Kidney (tissue), 14 donors: ENCODE data around the gene NFX1. TPM values are rescaled to one million over a fixed set of nuclear protein-coding genes. Genes with fewer than 3 reads are reported as not detected.

ENCODE experiments used
- DNase-seq, 5 donors: peaks; one replicate each; pipeline ENCODE4 v3.0.0-alpha.2; 2013 to 2020
- FAIRE-seq: peaks from 2 replicates; lab custom pipeline; 2012; peaks lifted over from hg19 to GRCh38; lab: Jason Lieb, UNC
- H3K27ac ChIP-seq, 2 donors: one replicate each; pipeline ENCODE4 v1.7.0; 2013; ENCODE audit warnings: low read depth in 2 of 2, low read length in 2 of 2, inconsistent platforms in 1 of 2
- H3K27me3 ChIP-seq: one replicate; pipeline ENCODE4 v1.7.1; 2013; ENCODE audit warnings: low read length, inconsistent platforms; ENCODE audit not compliant: control insufficient read depth, insufficient read depth
- H3K36me3 ChIP-seq, 3 donors: one replicate each; pipeline versions ENCODE4 v1.7.0 to v1.7.1; 2013; ENCODE audit warnings: low read length in 3 of 3, control low read depth in 1 of 3, inconsistent platforms in 1 of 3; ENCODE audit not compliant: insufficient read depth in 3 of 3, control insufficient read depth in 2 of 3
- H3K4me1 ChIP-seq, 3 donors: one replicate each; pipeline versions ENCODE4 v1.7.0 to v1.7.1; 2013; ENCODE audit warnings: low read length in 3 of 3, inconsistent platforms in 1 of 3, low read depth in 1 of 3; ENCODE audit not compliant: control insufficient read depth in 2 of 3, insufficient read depth in 2 of 3
- H3K4me3 ChIP-seq, 3 donors: one replicate each; pipeline versions ENCODE4 v1.7.0 to v1.8.1; 2013; ENCODE audit warnings: low read length in 3 of 3, control low read depth in 1 of 3, inconsistent platforms in 1 of 3
- H3K9ac ChIP-seq, 3 donors: one replicate each; pipeline versions ENCODE4 v1.7.0 to v1.7.1; 2013; ENCODE audit warnings: low read length in 3 of 3, control low read depth in 1 of 3, inconsistent platforms in 1 of 3
- H3K9me3 ChIP-seq, 3 donors: one replicate each; pipeline versions ENCODE4 v1.7.0 to v1.7.1; 2013; ENCODE audit warnings: low read length in 3 of 3, control low read depth in 1 of 3, inconsistent platforms in 1 of 3; ENCODE audit not compliant: control insufficient read depth in 2 of 3, insufficient read depth in 1 of 3
- intact Hi-C: fragments of 100-400 bp; cut with DNase I; formaldehyde crosslinking; loops from one replicate; pipeline ENCODE4 v1.11.1; 2022
- polyA plus RNA-seq: library from polyadenylated mRNA; stranded (reverse); fragments of 350-450 nt; fragmentation: Illumina TruSeq; extraction: RNeasy Lipid Tissue Mini Kit (QIAGEN cat#74804); gene quantifications from one replicate; pipeline ENCODE4 v1.2.3, GENCODE V29; 2014; ENCODE audit warnings: low read depth, low replicate concordance; ENCODE audit not compliant: insufficient read depth
- total RNA-seq: library from RNA; stranded (reverse); fragmentation: NEBNext Ultra II Directional; extraction: Animal tissue kit (Norgen Biotek cat#: 25700); gene quantifications from one replicate; pipeline ENCODE4 v1.2.1, GENCODE V29; 2021
- TF ChIP-seq, protein P1 (sequence below): IDR thresholded peaks from 3 replicates; pipeline ENCODE4 v1.5.1; 2012; ENCODE audit warnings: mild to moderate bottlenecking, moderate library complexity, borderline replicate concordance; ENCODE audit not compliant: insufficient read depth; ENCODE audit errors: extremely low read depth
- donor health status: control.
- donor health status: control.
- donor health status: control.
- donor health status: control.
- donor health status: control.
- donor health status: DM: yes; HTN: yes; CAD: no.
- donor health status: Normal renal cell carcinoma (clear cell type).

NFX1 gene
- total and polyA plus RNA-seq, 2 donors from 2014 or later, result 12.2 to 46.3 TPM

DNA sequence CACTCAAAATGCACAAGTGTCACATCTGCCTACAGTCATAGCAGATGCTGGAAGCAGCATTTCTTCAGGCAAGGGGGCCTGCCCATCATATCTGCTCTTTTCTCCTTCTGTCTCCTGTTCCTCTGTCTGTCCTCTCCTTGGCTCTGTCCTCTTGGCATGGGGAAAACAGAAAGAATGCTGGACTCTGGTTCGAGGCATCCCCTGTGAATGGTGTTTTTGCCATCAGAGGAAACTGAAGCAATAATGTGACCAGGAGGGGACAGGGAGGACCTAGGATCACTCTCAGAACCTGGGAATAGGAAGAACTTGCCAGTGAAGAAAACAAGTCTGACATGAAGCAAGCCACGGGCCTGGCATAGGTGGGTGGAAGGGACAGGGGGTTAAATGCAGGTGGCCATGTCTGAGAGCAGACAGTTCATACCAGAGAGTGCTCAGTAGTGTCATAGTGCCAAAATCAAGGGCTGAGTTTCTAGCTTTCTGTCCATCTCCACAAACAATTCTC is 76.7 kb downstream of the NFX1 start:
- no peak for DNase-seq
- peaks cover 4 to 48% (median 47%) of the 10 kb centered on the region in 3 donors for H3K36me3 ChIP-seq

DNA sequence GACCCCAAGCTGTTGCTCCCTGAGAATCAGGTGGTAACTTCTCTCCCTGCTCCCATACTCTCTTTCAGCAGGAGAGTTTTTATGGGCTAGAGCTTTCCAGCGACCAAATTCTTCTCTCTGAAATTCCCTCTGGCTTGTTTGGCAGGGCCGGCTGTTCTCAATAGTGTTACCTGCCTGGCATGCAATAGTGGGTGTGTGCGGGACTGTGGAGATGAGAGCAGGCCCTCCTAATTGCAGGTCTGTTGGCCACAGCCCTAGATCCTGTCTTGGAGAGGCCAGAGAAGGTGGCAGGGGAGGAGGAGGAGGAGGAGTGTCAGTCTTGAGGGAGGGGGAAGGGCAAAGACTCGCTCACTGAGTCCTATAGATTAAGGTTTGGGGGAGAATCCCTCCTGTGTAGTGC is 82.6 kb downstream of the NFX1 start:
- Histone ChIP-seq H3K27ac (no peak overlapping the region), H3K4me3 (no peak overlapping the region), H3K9me3 (no peaks in the 10 kb centered on the region), H3K9ac (no peak overlapping the region), H3K27me3 (no peaks in the 10 kb centered on the region), H3K4me1 (peaks cover 0 to 4% (median 0%) of the 10 kb centered on the region in 3 donors), H3K36me3 (peaks cover 4 to 25% (median 24%) of the 10 kb centered on the region in 3 donors)
- TF ChIP-seq, protein P1, sequence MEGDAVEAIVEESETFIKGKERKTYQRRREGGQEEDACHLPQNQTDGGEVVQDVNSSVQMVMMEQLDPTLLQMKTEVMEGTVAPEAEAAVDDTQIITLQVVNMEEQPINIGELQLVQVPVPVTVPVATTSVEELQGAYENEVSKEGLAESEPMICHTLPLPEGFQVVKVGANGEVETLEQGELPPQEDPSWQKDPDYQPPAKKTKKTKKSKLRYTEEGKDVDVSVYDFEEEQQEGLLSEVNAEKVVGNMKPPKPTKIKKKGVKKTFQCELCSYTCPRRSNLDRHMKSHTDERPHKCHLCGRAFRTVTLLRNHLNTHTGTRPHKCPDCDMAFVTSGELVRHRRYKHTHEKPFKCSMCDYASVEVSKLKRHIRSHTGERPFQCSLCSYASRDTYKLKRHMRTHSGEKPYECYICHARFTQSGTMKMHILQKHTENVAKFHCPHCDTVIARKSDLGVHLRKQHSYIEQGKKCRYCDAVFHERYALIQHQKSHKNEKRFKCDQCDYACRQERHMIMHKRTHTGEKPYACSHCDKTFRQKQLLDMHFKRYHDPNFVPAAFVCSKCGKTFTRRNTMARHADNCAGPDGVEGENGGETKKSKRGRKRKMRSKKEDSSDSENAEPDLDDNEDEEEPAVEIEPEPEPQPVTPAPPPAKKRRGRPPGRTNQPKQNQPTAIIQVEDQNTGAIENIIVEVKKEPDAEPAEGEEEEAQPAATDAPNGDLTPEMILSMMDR, result no peak
- intact Hi-C loops, result no loop called here
- DNase-seq, result no peak
- FAIRE-seq, result no peak

More for the DNA sequence above, 76.7 kb downstream of the NFX1 start:
- no peaks in the 10 kb centered on the region for H3K4me1 ChIP-seq
- no peak overlapping the region for H3K4me3 ChIP-seq
- H3K27ac ChIP-seq, result no peak overlapping the region
- intact Hi-C loops, result no loop called here
- TF ChIP-seq, protein P1, result no peak
- FAIRE-seq, result no peak
- no peaks in the 10 kb centered on the region for H3K9me3 ChIP-seq
- H3K27me3 ChIP-seq, result no peaks in the 10 kb centered on the region
- no peak overlapping the region for H3K9ac ChIP-seq

DNA sequence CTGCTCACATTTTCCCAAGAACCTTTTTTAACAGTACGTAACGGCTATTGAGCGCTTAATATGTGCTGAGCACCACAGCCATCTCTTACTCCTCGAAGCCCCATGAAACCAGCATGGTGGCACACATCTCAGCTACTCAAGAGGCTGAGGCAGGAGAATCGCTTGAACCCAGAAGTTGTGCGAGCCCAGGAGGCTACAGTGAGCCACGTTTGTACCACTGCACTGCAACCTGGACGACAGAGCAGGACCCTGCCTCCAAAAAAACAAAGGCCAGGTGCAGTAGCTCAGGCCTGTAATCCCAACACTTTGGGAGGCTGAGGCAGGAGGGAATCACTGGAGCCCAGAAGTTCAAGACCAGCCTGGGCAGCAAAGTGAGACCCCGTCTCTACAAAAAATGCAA is 83.9 kb downstream of the NFX1 start:
- H3K27ac ChIP-seq, result no peak overlapping the region
- no peaks in the 10 kb centered on the region for H3K9me3 ChIP-seq
- H3K4me1 ChIP-seq, result peaks cover 0 to 4% (median 0%) of the 10 kb centered on the region in 3 donors
- no peak for DNase-seq
- H3K27me3 ChIP-seq, result no peaks in the 10 kb centered on the region
- no peak overlapping the region for H3K4me3 ChIP-seq
- H3K9ac ChIP-seq, result no peak overlapping the region
- FAIRE-seq, result no peak
- peaks cover 4 to 23% (median 22%) of the 10 kb centered on the region in 3 donors for H3K36me3 ChIP-seq
- TF ChIP-seq, protein P1, result no peak
- intact Hi-C loops, result no loop called here
